ENCODE data around the gene P3H1.

DNA sequence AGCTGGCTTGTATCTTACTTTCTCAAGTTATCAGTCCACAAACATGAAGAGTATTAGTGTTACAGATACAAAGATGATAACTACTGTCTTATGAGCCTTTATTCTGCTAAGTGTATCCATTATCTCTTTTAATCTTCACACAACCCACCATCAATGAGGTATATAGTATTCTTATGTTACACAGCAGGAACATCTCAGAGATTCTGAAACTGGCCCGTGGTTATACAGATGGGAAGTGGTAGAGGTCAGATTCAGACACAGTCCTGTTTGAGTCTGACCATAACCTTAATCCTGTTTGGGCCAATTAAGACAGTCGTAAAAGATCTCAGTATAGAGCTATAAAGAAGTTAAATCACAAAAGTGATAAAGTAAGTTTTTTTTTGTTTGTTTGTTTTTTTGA, 12.9 kb upstream of the P3H1 start:
- TF ChIP-seq POLR2A (IDR thresholded peaks at IDR 0.05), result no peak
- TF ChIP-seq, protein P1, sequence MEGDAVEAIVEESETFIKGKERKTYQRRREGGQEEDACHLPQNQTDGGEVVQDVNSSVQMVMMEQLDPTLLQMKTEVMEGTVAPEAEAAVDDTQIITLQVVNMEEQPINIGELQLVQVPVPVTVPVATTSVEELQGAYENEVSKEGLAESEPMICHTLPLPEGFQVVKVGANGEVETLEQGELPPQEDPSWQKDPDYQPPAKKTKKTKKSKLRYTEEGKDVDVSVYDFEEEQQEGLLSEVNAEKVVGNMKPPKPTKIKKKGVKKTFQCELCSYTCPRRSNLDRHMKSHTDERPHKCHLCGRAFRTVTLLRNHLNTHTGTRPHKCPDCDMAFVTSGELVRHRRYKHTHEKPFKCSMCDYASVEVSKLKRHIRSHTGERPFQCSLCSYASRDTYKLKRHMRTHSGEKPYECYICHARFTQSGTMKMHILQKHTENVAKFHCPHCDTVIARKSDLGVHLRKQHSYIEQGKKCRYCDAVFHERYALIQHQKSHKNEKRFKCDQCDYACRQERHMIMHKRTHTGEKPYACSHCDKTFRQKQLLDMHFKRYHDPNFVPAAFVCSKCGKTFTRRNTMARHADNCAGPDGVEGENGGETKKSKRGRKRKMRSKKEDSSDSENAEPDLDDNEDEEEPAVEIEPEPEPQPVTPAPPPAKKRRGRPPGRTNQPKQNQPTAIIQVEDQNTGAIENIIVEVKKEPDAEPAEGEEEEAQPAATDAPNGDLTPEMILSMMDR (IDR thresholded peaks at IDR 0.05), result no peak
- no peak for TF ChIP-seq POLR2AphosphoS5 (IDR thresholded peaks at IDR 0.05)
- no peak for TF ChIP-seq EP300 (IDR thresholded peaks at IDR 0.05)
